A549 (cell line): ENCODE measurements around the gene IFT57. TPM values are rescaled to one million over a fixed set of nuclear protein-coding genes. Genes with fewer than 3 reads are reported as not detected.

Experiments used
- BCL3 ChIP-seq: fragments of >200 bp; sonication (Bioruptor Twin); formaldehyde crosslinking; IDR thresholded peaks from 3 replicates; pipeline ENCODE4 v1.6.1; 2016
- BHLHE40 ChIP-seq: IDR thresholded peaks from 2 replicates; pipeline ENCODE4 v1.6.1; 2012; ENCODE audit warnings: low read depth, low read length, inconsistent platforms
- CBX8 ChIP-seq: fragments of 200-600 bp; sonication (generic); IDR thresholded peaks from 2 replicates; pipeline ENCODE4 v1.6.1; 2016
- CEBPB ChIP-seq, 2 experiments: fragments of >200 bp in 1 of 2; sonication (Bioruptor Twin) in 1 of 2; formaldehyde crosslinking in 1 of 2; IDR thresholded peaks; 2 replicates each; pipeline ENCODE4 v1.6.1; 2012 to 2016
- E2F6 ChIP-seq: IDR thresholded peaks from 2 replicates; pipeline ENCODE4 v1.6.1; 2012; ENCODE audit warnings: low read depth, borderline replicate concordance
- EHF ChIP-seq: fragments of 250-450 bp; sonication (Bioruptor Pico); IDR thresholded peaks from 2 replicates; pipeline ENCODE4 v1.5.0; 2020; ENCODE audit warnings: mild to moderate bottlenecking
- EHMT2 ChIP-seq: fragments of 200-600 bp; sonication (generic); IDR thresholded peaks from 2 replicates; pipeline ENCODE4 v1.6.1; 2016; ENCODE audit warnings: antibody characterized with exemption, low read depth, mild to moderate bottlenecking, moderate library complexity
- EP300 ChIP-seq, 2 experiments: fragments of >200 bp; sonication (Bioruptor Twin); formaldehyde crosslinking; IDR thresholded peaks; 2 replicates in 1 of 2; 3 replicates in 1 of 2; pipeline ENCODE4 v1.6.1; 2016 to 2017
- FOSL2 ChIP-seq, 2 experiments: fragments of 450-650 bp in 1 of 2; fragments of >200 bp in 1 of 2; sonication (Bioruptor Twin) in 1 of 2; formaldehyde crosslinking; IDR thresholded peaks; 2 replicates each; pipeline versions ENCODE4 v1.5.0 to v1.6.1; 2016 to 2020; ENCODE audit warnings: mild to moderate bottlenecking in 1 of 2, moderate library complexity in 1 of 2
- HDAC2 ChIP-seq: fragments of 200-600 bp; sonication (generic); IDR thresholded peaks from 2 replicates; pipeline ENCODE4 v1.6.1; 2016
- HEYL ChIP-seq: fragments of 250-450 bp; sonication (Bioruptor Pico); IDR thresholded peaks from 2 replicates; pipeline ENCODE4 v1.8.0; 2021; ENCODE audit warnings: mild to moderate bottlenecking, moderate library complexity
- JUN ChIP-seq, 2 experiments: fragments of >200 bp; sonication (Bioruptor Twin); formaldehyde crosslinking; IDR thresholded peaks; 2 replicates in 1 of 2; 3 replicates in 1 of 2; pipeline ENCODE4 v1.6.1; 2016 to 2017
- JUNB ChIP-seq: fragments of >200 bp; sonication (Bioruptor Twin); formaldehyde crosslinking; IDR thresholded peaks from 2 replicates; pipeline ENCODE4 v1.6.1; 2016
- KDM5A ChIP-seq: fragments of 200-600 bp; sonication (generic); IDR thresholded peaks from 2 replicates; pipeline ENCODE4 v1.6.1; 2016; ENCODE audit warnings: antibody characterized with exemption, mild to moderate bottlenecking
- MAFK ChIP-seq: fragments of 450-650 bp; IDR thresholded peaks from 2 replicates; pipeline ENCODE4 v1.6.1; 2014; ENCODE audit not compliant: partially characterized antibody
- MAX ChIP-seq: IDR thresholded peaks from 2 replicates; pipeline ENCODE4 v1.6.1; 2012
- NPAS2 ChIP-seq: fragments of 250-450 bp; sonication (Bioruptor Pico); IDR thresholded peaks from 2 replicates; pipeline ENCODE4 v1.8.0; 2022; ENCODE audit warnings: mild to moderate bottlenecking, moderate library complexity, borderline replicate concordance
- NR3C1 ChIP-seq: fragments of >200 bp; sonication (Bioruptor Twin); formaldehyde crosslinking; IDR thresholded peaks from 3 replicates; pipeline ENCODE4 v1.6.1; 2017
- RFX5 ChIP-seq: fragments of 450-650 bp; IDR thresholded peaks from 2 replicates; pipeline ENCODE4 v1.7.1; 2014; ENCODE audit warnings: antibody characterized with exemption, mild to moderate bottlenecking, moderate library complexity
- RNF2 ChIP-seq: fragments of 200-600 bp; sonication (generic); IDR thresholded peaks from 2 replicates; pipeline ENCODE4 v1.6.1; 2016; ENCODE audit warnings: low read depth, mild to moderate bottlenecking, antibody characterized with exemption, moderate library complexity, borderline replicate concordance
- SMC3 ChIP-seq: fragments of >200 bp; sonication (Bioruptor Twin); formaldehyde crosslinking; IDR thresholded peaks from 3 replicates; pipeline ENCODE4 v1.6.1; 2018; ENCODE audit warnings: inconsistent platforms
- SREBF2 ChIP-seq: fragments of 450-650 bp; IDR thresholded peaks from 2 replicates; pipeline ENCODE4 v1.6.1; 2014; ENCODE audit warnings: mild to moderate bottlenecking, moderate library complexity
- TFCP2L1 ChIP-seq: fragments of 250-450 bp; sonication (Bioruptor Pico); IDR thresholded peaks from 2 replicates; pipeline ENCODE4 v1.5.0; 2021; ENCODE audit warnings: mild to moderate bottlenecking
- TP53 ChIP-seq: fragments of 250-450 bp; sonication (Bioruptor Pico); IDR thresholded peaks from 2 replicates; pipeline ENCODE4 v1.5.0; 2021; ENCODE audit warnings: mild to moderate bottlenecking, moderate library complexity
- ZC3H11A ChIP-seq: fragments of 450-650 bp; IDR thresholded peaks from 2 replicates; pipeline ENCODE4 v1.6.1; 2014; ENCODE audit warnings: antibody characterized with exemption, mild to moderate bottlenecking
- ZFP36 ChIP-seq: fragments of 450-650 bp; IDR thresholded peaks from 2 replicates; pipeline ENCODE4 v1.6.1; 2014; ENCODE audit warnings: borderline replicate concordance; ENCODE audit not compliant: partially characterized antibody
- polyA plus RNA-seq, 4 experiments: library from polyadenylated mRNA; depleted of rRNA in 3 of 4; stranded (reverse); fragments of >200 nt; fragmentation: RNase III in 1 of 4; extraction: RNeasy Plus Mini Kit Qiagen cat#74134 plus additional on column Dnase treatment in 1 of 4; gene quantifications; 2 replicates in 3 of 4; 3 replicates in 1 of 4; pipeline ENCODE4 v1.2.3, GENCODE V29; 2011 to 2017
- TF ChIP-seq, protein P1 (sequence below): fragments of 200-600 bp; sonication (generic); IDR thresholded peaks from 2 replicates; pipeline ENCODE4 v1.6.1; 2016; ENCODE audit warnings: antibody characterized with exemption, mild to moderate bottlenecking, moderate library complexity
- TF ChIP-seq, protein P2 (sequence below): fragments of 250-450 bp; sonication (Bioruptor Pico); IDR thresholded peaks from 2 replicates; pipeline ENCODE4 v1.5.0; 2020; ENCODE audit warnings: low read depth, mild to moderate bottlenecking, moderate library complexity

The IFT57 gene
- polyA plus RNA-seq, 2 of the 4 experiments (the other 2 are of a cell fraction): 39.1 to 59.2 TPM

GRCh38 chr3:108221911-108222852 is at the start of gene IFT57 (continued):
- TF ChIP-seq, protein P1, sequence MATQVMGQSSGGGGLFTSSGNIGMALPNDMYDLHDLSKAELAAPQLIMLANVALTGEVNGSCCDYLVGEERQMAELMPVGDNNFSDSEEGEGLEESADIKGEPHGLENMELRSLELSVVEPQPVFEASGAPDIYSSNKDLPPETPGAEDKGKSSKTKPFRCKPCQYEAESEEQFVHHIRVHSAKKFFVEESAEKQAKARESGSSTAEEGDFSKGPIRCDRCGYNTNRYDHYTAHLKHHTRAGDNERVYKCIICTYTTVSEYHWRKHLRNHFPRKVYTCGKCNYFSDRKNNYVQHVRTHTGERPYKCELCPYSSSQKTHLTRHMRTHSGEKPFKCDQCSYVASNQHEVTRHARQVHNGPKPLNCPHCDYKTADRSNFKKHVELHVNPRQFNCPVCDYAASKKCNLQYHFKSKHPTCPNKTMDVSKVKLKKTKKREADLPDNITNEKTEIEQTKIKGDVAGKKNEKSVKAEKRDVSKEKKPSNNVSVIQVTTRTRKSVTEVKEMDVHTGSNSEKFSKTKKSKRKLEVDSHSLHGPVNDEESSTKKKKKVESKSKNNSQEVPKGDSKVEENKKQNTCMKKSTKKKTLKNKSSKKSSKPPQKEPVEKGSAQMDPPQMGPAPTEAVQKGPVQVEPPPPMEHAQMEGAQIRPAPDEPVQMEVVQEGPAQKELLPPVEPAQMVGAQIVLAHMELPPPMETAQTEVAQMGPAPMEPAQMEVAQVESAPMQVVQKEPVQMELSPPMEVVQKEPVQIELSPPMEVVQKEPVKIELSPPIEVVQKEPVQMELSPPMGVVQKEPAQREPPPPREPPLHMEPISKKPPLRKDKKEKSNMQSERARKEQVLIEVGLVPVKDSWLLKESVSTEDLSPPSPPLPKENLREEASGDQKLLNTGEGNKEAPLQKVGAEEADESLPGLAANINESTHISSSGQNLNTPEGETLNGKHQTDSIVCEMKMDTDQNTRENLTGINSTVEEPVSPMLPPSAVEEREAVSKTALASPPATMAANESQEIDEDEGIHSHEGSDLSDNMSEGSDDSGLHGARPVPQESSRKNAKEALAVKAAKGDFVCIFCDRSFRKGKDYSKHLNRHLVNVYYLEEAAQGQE: no peak
- TF ChIP-seq HDAC2 (no peak), SREBF2 (no peak), EHF (CRISPR knock-in tag) (no peak), FOSL2 (IDR thresholded peaks at IDR 0.05) (no peak), FOSL2 (CRISPR knock-in tag; IDR thresholded peaks at IDR 0.05) (peak; percentile 74), JUNB (no peak), RFX5 (peak; percentile 96), RNF2 (no peak), JUN (IDR thresholded peaks at IDR 0.05) (no peak), EHMT2 (no peak), SMC3 (no peak), TP53 (no peak), NR3C1 (no peak), ZC3H11A (no peak), TFCP2L1 (CRISPR knock-in tag) (no peak), MAX (peak; percentile 73), CEBPB (IDR thresholded peaks at IDR 0.05) (no peak), EP300 (IDR thresholded peaks at IDR 0.05) (no peak), CBX8 (no peak), E2F6 (no peak), BHLHE40 (no peak), KDM5A (no peak), HEYL (CRISPR knock-in tag) (no peak), BCL3 (no peak), NPAS2 (CRISPR knock-in tag) (no peak), MAFK (no peak), ZFP36 (no peak)
- TF ChIP-seq, protein P2, sequence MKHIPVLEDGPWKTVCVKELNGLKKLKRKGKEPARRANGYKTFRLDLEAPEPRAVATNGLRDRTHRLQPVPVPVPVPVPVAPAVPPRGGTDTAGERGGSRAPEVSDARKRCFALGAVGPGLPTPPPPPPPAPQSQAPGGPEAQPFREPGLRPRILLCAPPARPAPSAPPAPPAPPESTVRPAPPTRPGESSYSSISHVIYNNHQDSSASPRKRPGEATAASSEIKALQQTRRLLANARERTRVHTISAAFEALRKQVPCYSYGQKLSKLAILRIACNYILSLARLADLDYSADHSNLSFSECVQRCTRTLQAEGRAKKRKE: no peak
